ENCODE measurements around the gene OXNAD1.

Gene OXNAD1

DNA sequence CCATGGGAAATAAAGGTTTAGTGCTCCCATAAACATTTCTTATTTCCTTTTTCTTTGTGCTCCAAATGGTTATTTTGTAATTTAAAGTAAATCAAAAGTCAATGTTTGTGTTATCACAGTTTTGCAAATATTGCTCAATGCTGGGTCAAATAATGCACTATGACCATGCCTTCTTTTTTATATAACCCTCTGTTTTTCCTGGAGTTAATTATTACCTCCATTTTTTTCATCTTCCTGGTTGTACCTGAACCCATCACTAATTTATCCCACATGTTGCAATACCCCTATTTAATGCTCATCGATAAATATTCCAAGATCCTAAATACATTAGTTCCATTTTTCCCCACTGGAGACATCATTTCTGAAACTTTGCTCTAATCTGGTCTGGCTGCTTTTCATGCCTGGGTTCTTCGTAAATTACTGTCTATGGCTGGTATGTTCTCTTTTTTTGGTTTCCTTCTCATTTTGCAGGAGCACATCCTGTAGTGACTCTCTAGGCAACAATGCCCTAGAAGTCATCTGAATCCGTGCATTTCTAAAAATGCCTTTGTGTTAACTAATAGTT lies 66.4 kb downstream of the OXNAD1 start:
- no peak for DNase-seq

- DNase-seq: no peak
These were observed 68.0 kb downstream of the OXNAD1 start for GRCh38 chr3:16332904-16333426.

DNA sequence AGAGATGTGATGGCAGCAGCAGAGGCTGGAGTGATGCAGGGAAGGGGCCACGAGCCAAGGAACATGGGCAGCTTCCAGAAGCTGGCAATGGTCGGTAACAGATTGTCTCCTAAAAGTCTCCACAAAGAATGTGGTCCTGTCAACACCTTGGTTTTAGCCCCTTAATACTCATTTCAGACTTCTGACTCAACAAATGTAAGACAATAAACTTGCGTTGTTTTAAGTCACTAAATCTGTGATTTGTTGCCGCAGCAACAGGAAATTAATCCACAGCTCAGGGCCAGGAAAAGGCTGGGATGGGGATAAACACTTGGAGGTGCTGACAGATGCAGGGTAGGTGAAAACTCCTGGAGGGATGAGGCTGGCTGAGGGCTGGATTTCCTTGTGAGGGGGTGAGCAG lies 69.9 kb downstream of the OXNAD1 start:
- DNase-seq: no peak

DNA sequence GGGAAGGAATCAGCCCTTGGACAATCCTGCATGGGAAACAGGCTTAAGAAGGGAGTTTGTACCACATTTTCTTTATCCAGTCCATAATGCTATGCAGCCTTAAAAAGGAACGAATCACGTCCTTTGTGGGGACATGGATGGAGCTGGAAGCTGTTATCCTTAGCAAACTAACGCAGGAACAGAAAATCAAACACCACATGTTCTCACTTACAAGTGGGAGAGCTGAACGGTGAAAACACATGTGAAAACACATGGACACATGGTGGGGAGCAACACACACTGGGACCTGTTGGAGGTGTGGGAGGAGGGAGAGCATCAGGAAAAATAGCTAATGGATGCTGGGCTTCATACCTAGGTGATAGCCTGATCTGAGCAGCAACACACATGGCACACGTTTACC lies 70.3 kb downstream of the OXNAD1 start:
- DNase-seq: no peak

GRCh38 chr3:16335772-16336645 lies 71.0 kb downstream of the OXNAD1 start:
- DNase-seq: no peak

- no peak for DNase-seq
These were observed 71.8 kb downstream of the OXNAD1 start for GRCh38 chr3:16336825-16337224.

GRCh38 chr3:16337856-16338540 lies 73.0 kb downstream of the OXNAD1 start:
- DNase-seq: peak; percentile 61

DNA sequence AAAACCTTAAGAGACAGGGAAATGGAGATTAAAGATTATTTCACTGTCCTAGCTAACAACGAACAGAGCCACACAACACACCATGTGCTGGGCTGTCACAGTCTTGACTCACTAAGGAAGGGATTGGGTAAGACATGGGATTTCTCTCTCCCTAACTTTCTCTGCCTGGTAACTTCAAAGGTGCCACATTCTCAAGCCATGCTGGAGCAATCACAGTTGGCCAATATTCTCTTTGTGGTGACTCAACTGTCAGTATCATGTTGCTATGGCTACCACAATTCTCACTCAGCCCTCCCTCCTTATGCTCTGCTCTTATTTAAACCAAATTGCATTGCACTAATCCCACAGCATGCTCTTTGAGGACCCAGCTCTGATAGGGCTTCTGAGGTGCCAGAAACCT lies 74.0 kb downstream of the OXNAD1 start:
- DNase-seq: no peak

- DNase-seq: no peak
These were observed 78.1 kb downstream of the OXNAD1 start for GRCh38 chr3:16343101-16343500.

DNA sequence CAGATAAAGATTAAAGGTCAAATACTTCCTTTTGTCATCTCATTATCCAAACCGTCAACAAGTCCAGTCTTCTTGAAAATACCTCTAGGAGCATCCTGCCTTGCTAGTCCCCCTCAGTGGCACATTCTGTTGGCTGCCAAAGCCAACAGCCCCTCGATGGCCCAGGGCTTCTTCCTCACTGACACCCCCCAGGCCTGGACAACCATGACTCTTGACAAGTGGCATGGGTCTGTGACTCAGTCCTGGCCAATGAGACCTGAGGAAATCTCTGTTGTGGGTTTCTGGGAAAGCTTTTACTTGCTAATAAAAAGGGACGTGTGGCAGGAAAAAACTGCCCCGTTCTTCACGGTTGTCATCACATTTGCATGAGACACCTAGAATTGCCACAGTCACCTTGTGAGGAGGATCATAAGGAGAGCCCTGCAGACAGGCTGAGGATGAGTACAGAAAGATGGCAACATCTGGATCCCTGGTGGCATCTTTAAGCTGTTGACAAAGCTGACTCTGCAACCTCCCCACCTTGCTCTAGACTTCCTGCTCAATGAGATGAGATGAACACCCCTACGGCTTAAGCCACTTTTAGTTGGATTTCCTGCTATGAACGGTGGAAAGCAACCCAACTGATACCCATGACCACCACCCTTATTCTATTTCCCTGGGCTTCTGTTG lies 81.5 kb downstream of the OXNAD1 start:
- DNase-seq: no peak

GRCh38 chr3:16347548-16347947 lies 82.5 kb downstream of the OXNAD1 start:
- DNase-seq: no peak

DNA sequence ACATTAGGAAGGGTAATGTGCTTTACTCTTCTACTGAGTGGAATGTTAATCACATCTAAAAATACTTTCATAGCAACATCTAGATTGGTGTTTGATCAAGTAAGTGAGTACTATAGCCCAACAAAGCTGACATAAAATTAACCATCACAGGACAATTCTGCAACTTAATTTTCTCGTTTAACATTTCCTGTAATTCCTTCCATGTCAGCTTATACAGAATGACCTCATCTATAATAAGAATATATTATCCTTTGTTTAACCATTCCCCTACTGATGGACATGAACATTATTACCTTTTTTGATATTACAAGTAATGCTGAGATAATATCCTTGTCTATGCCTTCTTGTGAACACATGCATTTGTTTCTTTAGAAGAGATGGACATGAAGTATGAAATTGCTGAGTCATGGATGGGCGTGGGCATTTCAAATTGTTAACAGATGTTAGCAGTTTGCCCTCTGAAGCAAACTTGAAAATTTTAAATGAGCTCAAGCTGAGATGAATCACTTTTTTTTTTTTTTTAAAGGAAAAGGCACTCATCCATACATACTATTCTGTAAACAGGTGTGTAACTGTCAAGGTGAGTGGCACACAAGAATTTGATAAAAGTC lies 85.1 kb downstream of the OXNAD1 start:
- DNase-seq: no peak

DNA sequence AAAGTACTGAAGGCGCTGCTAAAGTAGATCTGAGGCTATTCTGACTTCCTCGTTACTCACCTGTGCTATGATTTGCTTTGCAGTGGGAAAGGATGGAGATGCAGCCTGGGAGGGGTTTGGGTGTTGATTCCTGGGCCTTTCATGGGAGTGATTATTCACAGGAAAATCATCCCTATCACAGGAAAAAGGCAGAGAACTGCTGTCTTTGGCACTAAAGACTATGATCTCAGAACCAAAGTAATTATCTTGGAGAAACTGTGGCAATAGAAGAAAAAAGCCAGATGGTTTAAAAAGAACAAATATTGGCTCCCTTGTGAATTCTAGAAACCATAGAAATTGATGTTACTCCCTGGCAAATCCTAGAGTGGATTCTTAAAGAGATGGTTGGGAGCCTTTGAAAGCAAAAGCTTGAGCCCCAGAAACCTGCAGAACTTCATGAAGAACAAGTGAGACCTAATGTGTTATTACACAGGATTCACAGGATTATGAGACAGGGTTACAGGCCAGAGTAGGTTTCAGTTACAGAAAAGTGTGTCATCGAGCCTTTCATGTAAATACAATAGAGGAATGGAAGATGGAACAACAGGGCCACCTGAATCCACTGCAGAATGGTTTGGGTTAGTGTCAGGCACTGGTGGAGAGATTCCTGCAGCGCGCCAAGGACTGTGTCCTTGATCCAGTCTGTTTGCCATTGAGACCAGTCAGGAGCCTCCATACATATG lies 85.7 kb downstream of the OXNAD1 start:
- no peak for DNase-seq

DNA sequence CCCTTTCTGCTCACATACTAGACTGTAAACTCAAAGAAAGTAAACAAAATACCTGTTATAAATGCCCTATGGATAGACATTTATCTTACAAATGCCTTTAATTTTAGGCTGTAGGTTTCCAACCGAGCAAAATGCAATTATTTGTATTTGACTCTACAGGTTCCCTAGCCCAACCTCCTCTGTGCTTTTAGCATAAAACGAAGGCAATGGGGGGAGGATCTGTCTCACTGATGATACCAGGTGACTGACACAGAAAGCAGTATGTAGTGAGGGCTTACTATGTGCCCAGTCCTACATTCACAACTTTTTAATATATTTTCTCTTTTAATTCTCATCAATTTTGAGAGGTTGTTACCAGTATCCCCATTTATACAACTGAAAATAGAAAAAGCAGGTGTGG lies 87.4 kb downstream of the OXNAD1 start:
- no peak for DNase-seq

- DNase-seq: no peak
These were observed 89.3 kb downstream of the OXNAD1 start for GRCh38 chr3:16354291-16354690.

All from stimulated activated CD8-positive, alpha-beta memory T cell treated with anti-CD3 and anti-CD28 coated beads, Interleukin-4, amount 100 ng/mL, for 48 hours (primary cell).